Measurements from ENCODE around the gene HVCN1.
A peak's percentile ranks its signal among the peaks of the same experiment; 100 is the strongest.

The HVCN1 gene

GRCh38 chr12:110698171-110698902 is 9.4 kb upstream of the HVCN1 start:
- peak; percentile 47 for DNase-seq (ENCODE audit: low spot score)

- DNase-seq (ENCODE audit: low spot score) = no peak
Measured at GRCh38 chr12:110697236-110697635, 8.3 kb upstream of the HVCN1 start.

GRCh38 chr12:110696283-110696682 is 7.4 kb upstream of the HVCN1 start:
- no peak for DNase-seq (ENCODE audit: low spot score)

- DNase-seq (ENCODE audit: low spot score) = no peak
Measured at GRCh38 chr12:110694330-110694901, 5.5 kb upstream of the HVCN1 start.

- DNase-seq (ENCODE audit: low spot score) = no peak
Measured at GRCh38 chr12:110693731-110694130, 4.8 kb upstream of the HVCN1 start.

DNA sequence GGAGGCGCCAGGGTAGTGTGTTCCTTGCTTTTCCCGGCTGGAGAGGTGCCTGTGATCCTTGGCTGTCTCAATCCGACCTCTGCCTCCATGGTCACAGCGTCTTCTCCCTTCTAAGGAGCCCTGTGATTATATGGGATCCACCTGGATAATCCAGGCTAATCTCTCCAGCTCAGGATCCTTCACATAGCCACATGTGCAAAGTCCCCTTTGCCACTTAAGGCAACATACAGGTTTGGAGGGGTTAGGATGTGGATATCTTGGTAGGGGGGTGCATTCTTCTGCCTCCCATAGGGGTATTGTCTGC is 1.2 kb upstream of the HVCN1 start:
- DNase-seq (ENCODE audit: low spot score) = no peak

GRCh38 chr12:110689281-110690126 is 589 bp upstream of the HVCN1 start:
- DNase-seq (ENCODE audit: low spot score) = peak; percentile 72

DNA sequence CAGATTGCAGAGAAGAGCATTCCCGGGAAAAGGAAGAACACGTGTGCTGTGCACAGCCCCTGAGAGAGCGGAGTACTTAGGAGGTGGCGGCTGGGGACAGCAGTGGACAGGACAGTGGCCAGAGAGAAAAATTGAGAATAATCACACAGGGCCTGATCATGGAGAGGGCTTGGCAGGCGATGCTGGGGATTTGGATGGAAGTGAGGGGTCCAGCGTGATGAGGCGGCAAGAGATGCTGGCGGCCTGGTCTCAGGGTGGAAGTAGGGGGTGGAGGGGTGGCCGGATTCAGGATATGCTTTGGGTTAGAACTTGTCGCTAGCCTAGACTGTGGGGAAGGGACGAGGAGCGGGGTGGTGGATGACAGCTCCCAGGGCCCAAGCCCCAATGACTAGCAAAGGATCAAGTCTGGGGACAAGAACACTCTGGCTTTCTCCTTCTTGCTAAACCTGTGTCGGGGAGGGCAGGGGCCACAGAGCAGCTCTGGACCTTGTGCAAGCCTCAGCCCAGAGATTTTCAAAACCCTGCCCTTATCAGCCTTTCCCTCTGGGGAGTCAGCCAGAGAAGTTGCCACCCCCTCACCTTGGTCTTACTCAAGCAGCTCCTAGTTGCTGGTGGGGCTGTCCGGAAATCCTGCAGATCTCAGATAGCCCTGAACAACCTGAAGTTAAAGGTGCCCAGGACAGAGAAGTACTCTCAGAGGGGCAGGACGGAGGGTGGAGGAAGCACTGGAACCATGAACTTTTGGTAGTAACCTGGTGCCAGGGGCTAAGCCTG is 1.3 kb downstream of the HVCN1 start:
- DNase-seq (ENCODE audit: low spot score) = no peak

GRCh38 chr12:110686294-110686903 is 2.5 kb downstream of the HVCN1 start:
- DNase-seq (ENCODE audit: low spot score) = no peak

- DNase-seq (ENCODE audit: low spot score) = no peak
Measured at GRCh38 chr12:110684312-110684836, 4.5 kb downstream of the HVCN1 start.

- DNase-seq (ENCODE audit: low spot score) = no peak
Measured at GRCh38 chr12:110683888-110684287, 5.0 kb downstream of the HVCN1 start.

- DNase-seq (ENCODE audit: low spot score) = no peak
Measured at GRCh38 chr12:110680032-110680431, 8.9 kb downstream of the HVCN1 start.

- DNase-seq (ENCODE audit: low spot score) = no peak
Measured at GRCh38 chr12:110679201-110679600, 9.7 kb downstream of the HVCN1 start.

DNA sequence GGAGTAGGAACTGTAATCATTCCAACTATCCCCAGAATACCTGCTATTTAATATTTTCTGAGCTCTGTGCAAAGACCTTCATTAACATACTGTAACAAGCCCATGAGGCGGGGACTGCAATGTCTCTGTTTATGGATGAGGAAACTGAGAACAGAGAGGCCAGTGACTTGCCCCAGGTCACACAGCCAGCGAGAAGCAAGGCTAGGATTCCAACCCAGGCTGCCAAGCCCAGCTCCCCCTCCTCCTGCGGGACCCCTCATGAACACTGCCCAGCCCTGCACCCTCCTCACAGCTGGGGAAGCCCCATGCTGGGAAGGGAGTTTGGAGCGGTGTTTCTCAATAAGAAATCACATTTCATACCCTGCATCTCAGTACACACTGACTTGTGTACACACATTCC is 10.9 kb downstream of the HVCN1 start:
- no peak for DNase-seq (ENCODE audit: low spot score)

- no peak for DNase-seq (ENCODE audit: low spot score)
Measured at GRCh38 chr12:110677206-110677911, 11.6 kb downstream of the HVCN1 start.

- DNase-seq (ENCODE audit: low spot score) = no peak
Measured at GRCh38 chr12:110676171-110676570, 12.7 kb downstream of the HVCN1 start.

DNA sequence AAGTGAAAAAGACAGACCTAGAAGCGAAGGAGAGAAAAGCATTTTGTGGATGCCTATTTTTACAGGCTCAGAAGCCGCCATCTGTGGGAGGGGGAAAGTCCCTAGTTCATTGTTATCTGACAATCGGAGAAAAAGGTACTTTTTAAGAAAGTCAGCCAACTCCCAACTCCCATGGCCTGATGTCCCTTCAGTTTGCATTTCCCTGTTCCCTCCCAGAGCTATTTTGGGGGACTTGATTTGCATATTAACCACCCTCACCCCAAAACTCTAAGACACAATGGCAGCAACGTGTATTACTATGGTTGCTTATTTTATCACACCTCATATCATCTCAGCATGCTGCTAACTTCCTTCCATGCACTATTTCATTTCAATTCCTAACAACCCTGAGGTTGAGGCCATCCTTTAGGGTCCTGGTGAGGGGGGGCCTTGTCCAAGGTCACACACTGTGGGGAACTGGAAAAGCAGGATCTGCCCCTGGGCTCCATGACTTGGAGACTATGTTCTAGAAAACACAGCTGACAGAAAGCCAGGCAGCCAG is 18.7 kb downstream of the HVCN1 start:
- no peak for DNase-seq (ENCODE audit: low spot score)

GRCh38 chr12:110669193-110669502 is 19.8 kb downstream of the HVCN1 start:
- no peak for DNase-seq (ENCODE audit: low spot score)

DNA sequence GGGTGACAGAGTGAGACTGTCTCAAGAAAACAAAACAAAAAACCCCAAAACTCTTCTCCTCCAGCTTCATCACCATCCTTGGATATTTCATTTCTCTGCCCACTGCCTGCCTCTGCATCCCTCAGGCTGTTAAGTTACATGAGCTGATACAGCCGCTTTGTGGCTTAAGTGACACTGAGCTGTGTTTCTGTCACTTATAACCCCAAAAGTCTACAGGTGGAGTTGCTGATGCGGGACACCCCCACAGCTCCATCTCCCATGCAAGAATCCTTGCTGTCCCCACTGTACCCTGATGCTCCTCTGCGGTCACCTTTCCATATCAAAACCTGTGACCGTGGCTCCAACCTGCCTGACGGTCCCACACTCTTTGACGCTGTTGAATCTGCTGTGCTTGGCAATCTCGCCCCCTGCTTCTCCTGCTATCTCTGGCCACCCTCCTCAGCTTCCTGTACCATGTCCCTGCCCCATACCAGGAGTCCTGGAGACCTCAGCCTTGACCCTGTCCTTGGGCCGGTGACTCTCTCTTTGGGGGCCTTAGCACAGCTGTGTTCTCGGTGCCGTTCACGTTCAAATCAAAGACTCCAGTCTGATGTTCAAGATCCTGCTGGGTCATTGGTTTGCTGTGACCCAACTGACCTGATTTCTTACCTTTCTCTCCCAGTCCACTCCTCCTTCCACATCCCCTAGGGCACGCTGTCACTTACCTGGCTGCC is 20.3 kb downstream of the HVCN1 start:
- no peak for DNase-seq (ENCODE audit: low spot score)

DNA sequence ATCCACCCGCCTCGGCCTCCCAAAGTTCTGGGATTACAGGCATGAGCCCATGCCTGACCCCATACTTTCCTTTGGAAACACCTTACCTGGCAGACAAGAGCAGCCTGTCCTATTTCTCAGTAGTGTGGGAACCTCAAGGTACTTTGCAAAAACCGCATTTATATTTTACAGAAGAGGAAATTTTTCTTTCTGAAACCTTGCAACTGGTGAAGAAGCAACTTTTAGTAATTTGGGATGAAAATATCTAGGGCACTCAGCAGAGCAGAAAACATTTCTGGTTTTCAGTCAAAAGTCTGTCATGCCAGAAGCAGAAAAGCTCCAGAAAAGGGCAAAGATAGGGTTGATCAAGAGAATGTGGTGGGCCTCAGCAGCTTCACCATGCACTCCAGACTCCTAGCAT is 21.2 kb downstream of the HVCN1 start:
- no peak for DNase-seq (ENCODE audit: low spot score)
